CD4-positive, alpha-beta T cell treated with Interleukin-15 for 4 hours (primary cell): ENCODE data around the gene CAP2.
"Not testable (repeated sequence)": the region's sequence is repeated elsewhere in the genome, so short reads cannot be mapped to it uniquely, and the experiment has no call there.

Experiments used
- DNase-seq: peaks from one replicate; pipeline ENCODE4 v3.0.0-alpha.2; 2020; ENCODE audit warnings: low spot score

The CAP2 gene

DNA sequence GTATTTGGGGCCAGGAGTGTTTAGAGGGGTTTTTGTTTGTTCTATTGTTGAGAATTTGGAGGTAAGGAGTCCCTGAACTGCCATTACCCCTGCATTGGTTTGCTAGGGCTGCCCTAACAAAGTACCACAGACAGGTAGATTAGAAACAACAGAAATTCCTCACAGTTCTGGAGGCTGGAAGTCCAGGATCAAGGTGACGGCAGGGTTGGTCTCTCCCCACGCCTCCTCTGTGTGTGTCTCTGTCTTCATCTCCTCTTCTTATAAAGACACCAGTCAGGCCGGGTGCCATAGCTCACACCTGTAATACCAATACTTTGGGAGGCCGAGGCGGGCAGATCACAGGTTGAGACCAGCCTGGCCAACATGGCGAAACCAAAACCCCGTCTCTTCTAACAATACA lies 109.7 kb downstream of the CAP2 start:
- no peak for DNase-seq

DNA sequence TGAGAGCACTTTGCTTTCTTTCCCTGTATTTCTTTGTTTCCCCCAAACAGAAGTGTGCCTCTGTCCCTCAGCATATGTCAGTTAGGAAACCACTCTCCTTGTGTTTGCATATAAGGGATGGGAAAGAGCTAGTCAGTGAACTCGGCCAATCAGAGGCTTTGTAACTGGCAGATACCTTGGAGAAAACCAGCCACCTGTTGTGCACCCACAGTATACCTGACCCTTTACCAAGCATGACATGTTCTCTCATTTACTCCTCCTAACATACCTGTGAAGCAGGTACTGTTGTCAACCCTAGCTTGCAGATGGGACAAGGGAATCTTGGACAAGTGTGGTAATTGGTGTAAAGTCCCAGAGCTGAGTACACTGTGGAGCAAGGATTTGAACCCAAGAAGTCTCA lies 110.6 kb downstream of the CAP2 start:
- no peak for DNase-seq

DNA sequence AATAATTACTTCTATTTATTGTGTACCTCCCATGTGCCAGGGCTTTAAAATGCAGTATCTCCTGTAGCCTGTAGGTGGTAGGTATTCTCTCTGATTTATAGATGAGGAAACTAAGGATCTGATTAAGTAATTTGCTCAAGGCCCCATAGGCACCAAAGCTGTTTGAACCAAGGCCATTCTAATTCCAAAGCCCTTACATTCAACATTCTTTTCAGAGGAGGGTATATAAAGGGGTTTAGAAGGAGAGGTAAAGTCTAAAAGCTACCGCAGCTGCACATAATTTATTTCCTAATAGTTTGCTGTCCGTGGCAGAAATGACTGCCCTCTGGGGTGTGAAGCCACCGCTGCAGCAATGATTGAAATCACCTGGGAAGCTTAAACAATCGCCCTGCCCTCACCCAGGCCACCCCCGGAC lies 111.7 kb downstream of the CAP2 start:
- DNase-seq: no peak

DNA sequence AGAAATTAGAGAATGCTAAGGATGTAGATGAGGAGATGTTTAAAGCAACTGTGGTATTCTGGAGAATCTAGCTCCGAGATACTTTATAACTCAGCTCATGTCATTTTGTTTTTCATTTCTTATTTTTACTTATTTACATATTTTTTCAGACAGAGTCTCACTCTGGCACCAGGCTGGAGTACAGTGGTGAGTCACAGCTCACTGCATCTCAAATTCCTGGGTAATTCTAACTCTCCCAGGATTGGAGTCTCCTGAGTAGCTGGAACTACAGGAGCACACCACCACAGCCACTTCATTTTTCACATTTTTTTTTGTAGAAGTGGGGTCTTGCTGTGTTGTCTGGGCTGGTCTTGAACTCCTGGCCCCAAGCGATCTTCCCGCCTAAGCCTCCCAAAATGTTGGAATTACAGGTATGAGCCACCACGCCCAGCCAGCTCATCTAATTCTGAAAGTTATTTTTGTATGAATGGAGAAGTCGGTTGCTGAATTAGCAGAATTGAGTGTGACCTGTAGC lies 112.4 kb downstream of the CAP2 start:
- DNase-seq: no peak

DNA sequence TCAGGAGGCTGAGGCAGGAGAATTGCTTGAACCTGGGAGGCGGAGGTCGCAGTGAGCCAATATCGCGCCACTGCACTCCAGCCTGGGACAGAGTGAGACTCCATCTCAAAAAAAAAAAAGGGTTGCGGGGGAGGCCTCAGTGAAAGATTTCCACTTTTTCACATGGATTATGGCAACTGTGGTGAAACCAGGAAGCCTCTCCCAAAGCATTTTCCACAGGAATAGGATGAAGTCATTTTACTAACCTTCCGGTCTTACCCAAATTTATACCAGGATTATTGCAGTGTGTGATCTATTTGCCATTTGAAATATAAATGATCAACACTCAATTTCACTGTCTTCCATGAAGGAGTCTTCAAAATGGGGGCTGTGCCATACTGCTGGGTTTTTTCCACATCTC lies 113.1 kb downstream of the CAP2 start:
- DNase-seq: no peak

DNA sequence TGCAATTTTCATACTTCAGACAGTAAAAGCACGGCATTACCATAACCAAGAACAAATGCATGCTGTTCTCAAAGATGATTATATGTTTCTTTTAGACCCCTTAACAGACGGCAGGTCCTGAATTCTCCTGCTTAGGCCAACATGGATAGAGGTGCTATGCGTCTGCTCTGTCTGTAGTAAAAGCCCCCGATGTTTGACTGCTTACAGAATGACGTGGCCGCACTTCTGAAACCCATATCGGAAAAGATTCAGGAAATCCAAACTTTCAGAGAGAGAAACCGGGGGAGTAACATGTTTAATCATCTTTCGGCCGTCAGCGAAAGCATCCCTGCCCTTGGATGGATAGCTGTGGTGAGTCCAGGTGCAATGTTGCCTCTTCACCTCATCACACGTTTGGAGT lies 113.6 kb downstream of the CAP2 start:
- no peak for DNase-seq

DNA sequence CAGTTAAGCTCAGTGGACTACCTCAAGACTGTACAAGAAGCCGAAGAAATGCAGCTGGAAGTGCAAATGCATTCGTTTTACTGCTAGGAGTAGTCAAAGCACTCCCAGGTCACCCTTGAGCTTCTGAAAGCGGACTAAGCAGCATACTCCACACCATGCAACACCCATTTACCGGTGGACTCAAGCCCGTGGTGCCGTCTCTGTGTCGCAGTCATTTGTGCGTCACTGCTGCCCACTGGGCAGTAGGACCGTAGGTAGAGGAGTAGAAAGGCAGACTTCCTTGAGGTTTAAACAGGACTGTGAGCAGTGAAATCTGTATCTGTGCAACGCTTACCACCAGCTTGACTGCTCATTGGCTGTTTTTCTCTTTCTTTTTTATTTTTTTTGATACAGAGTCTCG lies 117.7 kb downstream of the CAP2 start:
- no peak for DNase-seq

DNA sequence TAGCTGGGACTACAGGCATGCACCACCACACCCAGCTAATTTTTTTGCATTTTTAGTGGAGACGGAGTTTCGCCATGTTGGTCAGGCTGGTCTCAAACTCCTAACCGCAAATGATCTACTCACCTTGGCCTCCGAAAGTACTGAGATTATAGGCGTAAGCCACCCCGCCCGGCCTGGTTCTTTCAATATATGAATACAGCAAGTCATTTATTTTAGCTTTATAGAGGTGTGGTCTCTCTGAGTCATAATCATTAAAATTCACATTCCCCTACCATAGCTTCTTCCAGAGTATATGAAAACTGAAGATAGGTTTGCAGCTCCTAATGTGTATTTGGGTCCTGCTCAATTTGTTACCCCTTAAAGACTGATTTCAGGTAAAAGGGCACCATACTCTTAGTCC lies 118.2 kb downstream of the CAP2 start:
- no peak for DNase-seq

DNA sequence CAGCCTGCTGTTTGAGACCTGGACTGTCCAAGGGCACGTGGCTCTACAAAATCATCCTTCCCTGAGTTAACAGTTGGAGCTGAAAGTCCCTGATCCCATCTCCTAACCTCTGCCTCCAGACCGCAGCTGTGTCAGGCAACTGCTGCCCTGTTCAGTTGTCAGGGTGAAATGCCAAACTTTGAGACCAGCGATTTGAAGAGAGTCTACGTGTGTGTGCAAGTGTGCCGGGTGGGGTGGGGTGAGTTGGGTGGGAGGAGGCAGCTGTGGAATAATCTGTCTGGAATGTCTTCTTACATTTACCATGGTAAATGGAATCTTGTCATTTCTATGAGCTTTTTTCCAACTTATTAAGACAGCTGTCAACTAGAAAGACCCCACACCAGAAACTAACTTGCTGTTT lies 125.7 kb downstream of the CAP2 start:
- no peak for DNase-seq

DNA sequence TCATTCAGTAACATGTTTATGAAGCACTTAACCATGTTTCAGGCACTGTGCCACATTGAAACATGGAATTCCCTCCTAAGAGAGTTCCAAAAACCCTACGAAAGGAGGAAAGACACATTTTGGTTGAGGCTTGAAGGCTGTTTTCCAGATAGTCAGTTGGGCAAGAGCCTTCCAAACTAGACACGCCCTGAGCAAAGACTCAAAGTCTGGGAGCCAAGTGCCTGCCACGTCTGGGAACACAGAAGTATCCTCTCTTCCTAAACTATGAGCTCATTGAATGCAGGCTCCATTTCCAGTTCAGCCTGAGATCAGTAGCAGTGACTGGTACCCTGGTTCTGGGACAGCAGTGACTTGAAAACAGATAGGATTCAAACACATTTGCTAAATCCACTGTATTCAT lies 132.2 kb downstream of the CAP2 start:
- no peak for DNase-seq

DNA sequence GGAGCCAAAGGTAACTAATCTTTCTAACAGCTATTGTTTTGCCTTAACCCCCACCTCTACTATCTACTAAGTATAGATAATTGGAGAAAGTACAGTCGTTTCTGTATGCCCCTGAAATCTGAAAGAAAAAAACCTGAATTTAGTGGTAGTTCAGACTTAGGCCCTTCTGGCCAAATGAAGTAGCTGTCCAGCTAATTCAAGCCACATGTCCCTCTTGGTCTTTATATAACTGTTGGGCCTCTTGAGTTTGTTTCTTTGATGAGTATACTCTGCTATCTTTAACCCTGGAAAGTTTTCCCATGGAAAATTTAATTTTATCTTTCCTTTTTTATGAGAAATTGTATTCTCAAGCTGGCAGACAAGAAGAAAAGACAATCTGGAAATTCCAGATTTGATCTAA lies 133.7 kb downstream of the CAP2 start:
- DNase-seq: no peak

DNA sequence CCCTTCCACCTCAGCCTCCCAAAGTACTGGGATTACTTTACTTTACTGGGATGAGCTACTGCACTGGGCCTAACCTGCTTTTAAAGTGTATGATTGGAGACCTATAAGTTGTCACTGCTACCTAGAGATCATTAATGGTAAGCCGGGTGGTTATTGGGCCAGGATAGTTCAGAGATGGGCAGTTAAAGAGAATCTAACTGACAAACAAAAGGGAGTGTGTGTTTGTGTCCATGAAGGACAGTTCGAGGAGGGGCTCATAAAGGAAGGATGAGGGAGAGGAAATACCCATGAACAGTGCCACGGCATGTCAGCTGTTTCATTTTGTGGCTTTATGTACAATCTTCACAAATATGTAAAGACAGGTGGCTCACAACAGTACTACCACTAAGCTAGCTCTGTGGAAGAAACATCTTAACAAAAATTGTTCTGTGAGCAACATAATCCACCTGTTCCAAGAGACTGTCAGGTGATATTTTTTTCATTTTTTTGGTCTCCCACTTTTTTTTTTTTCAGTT lies 137.0 kb downstream of the CAP2 start:
- no peak for DNase-seq

DNA sequence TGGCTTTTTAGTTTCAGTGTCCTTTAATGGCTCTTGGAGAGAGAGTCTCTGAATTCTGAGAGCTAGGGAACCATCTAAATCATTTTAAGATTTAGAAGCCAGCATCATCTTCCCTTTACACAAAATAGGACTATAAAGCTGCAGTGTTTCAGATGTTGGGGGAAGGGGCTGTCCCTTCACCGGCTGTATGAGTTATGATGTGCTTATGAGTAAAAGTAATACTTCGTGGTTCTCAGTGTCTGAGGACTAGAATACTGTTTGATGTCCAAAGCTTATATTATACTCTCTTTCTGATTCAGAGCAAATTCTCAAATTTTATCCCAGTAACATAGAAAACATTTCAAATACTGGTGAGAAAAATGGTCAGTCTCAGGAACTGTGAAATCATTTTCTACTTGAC lies 143.2 kb downstream of the CAP2 start:
- DNase-seq: no peak

DNA sequence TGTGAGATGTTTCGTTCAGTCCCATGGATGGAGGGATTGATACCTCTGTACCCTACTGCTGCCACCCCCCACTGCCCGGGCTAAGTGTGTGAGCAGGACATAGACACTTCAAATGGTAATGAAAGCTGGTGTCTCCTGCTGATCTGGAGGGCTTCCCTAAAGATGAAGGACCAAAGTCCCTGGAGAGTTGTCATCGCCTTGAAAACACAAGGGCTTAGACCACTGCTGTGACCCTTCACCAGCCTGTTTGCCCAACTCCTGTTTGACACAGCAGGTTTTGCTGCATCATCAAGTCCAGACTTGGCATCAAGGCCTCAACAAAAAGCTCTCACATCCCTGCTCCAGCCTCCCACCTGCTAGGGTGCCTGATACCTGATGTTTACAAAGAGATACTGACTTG lies 148.8 kb downstream of the CAP2 start:
- no peak for DNase-seq

DNA sequence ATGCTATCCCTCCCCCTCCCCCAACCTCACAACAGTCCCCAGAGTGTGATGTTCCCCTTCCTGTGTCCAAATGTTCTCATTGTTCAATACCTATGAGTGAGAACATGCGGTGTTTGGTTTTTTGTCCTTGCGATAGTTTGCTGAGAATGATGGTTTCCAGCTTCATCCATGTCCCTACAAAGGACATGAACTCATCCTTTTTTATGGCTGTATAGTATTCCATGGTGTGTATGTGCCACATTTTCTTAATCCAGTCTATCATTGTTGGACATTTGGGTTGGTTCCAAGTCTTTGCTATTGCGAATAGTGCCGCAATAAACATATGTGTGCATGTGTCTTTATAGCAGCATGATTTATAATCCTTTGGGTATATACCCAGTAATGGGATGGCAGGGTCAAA lies 152.3 kb downstream of the CAP2 start:
- DNase-seq: not testable (repeated sequence)

DNA sequence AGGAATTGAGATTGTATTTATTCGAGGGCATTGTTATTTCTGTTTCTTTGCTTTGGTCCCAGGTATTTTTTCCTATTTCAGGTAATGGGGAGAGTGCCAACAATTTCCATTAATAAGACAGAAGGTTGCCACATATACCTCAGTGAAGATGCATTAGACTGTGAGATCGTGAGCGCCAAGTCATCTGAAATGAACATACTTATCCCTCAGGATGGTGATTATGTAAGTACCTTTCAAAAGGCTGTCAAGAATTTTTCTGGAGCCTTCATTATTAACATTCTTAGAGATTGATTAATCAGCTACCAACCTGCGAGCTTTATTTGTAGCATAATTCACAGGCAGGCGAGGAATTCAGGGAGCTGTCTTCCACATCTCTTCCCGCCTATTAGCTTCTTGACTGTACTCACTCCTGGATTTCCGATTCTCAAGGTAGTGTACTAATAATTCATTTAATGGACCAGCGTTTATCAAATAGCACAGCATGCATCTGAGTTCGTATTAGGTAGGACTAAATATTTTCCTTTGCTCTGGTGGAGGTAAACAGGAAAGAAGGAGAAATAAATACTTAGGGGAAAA lies 158.1 kb downstream of the CAP2 start:
- no peak for DNase-seq

DNA sequence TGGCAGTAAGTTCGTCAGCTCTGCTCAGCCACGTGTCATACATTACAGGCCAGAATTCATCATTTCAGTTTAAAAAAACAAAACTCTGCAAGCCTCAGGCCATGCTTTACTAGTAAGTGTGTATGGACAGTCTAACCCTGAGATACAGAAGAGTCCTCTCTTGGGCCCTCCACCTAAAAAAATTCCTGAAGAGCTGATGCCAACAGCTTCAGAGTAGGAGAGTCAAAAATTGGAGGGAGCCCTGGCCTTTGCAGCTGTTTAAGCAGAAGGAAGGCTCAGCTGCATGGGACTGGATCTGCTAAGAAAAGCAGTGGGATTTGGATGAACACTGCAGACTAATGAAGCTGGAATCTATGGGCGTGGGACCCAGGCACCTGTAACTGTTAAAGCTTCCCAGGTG lies 159.5 kb downstream of the CAP2 start:
- DNase-seq: no peak

DNA sequence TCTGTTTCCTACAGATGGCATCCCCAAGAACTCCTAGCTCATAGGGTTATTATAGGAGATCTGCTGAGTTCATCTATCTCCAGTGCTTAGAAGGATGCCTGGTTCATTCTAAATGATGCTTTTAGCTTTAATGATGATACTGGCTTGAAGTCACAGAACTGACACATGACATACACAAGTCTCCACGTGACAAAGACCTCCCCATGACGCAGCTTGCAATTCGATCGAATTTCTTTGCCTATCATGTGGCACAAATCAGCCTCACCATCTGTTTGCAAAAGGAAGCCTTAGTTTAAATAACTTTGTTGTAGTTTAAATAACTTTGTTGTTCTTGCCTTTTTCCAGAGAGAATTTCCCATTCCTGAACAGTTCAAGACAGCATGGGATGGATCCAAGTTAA lies 162.6 kb downstream of the CAP2 start:
- DNase-seq: no peak

DNA sequence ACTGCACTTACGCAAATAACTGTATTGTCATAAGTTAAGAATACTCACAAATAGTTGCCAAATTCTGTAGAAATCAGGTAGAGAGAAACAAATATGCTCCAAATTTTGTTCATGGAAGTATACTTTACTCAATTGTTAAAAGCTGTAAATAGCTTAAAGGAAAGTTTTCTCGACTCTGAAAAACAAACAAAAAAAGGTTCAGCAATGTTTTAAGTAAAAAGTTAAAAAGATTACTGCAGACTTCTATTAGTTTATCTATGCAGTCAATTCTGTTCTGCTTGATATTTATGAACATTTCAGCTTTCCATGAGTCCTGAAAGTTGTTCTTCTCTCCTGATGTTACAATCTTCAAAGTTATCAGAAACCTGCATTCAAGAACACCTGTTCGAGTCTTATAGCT lies 169.2 kb downstream of the CAP2 start:
- DNase-seq: no peak

DNA sequence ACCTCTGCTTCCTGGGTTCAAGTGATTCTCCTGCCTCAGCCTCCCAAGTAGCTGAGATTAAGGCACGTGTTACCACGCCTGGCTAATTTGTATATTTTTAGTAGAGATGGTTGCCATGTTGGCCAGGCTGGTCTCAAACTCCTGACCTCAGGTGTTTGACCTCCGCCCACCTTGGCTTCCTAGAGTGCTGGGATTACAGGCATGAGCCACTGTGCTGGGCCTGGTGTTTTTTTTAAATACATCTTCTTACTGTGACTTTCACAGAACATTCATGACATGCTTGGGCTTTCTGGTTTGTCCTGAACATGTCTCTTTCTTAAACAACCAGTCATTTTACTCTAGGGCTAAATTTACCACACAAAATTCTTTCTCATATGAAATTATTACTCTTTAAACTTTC lies 172.0 kb downstream of the CAP2 start:
- DNase-seq: no peak

DNA sequence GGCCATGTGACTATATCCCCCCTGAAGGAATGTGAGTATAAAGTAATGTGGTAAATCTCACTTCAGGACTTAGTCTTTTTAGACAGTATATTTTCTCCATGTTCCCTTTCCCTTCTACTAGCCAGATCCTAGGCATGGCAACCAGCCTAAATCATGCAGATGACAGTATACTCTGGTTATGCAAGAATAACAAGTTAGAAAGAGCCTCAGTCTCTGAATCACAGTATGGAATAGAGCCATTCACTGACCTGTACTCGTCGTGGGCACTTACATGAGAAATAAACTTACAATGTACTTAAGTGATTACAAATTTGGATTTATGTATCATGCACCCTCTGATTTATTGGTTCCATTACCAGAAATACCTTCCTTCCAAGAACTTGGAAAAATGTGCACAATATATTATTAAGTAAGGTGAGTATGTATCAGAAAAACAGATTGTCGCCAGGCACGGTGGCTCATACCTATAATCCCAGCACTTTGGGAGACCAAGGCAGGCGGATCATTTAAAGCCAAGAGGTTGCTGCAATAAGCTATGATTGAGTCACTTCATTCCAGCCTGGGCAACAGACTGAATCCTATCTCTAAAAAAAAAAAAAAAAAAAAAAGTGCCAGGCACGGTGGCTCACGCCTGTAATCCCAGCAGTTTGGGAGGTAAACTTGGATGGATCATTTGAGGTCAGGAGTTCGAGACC lies 181.6 kb downstream of the CAP2 start:
- DNase-seq: no peak

DNA sequence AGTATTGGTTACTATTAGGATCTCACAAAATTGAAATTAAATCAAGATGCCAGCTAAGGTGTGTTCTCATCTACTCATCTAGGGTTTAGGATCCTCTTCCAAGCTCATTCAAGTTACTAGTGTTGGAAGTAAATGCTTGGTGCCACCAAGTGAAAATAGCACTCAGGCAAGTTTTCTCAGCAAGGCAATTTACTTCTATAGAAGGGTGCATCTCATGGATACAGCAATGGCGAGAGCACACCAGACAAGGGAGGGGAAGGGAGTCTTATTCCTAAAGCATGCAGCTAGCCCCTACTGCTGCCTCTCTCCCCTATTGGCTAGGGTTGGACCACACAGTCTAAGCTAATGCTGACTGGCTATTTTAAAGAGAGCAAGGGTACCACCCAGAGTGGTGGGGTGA lies 183.7 kb downstream of the CAP2 start:
- DNase-seq: no peak

DNA sequence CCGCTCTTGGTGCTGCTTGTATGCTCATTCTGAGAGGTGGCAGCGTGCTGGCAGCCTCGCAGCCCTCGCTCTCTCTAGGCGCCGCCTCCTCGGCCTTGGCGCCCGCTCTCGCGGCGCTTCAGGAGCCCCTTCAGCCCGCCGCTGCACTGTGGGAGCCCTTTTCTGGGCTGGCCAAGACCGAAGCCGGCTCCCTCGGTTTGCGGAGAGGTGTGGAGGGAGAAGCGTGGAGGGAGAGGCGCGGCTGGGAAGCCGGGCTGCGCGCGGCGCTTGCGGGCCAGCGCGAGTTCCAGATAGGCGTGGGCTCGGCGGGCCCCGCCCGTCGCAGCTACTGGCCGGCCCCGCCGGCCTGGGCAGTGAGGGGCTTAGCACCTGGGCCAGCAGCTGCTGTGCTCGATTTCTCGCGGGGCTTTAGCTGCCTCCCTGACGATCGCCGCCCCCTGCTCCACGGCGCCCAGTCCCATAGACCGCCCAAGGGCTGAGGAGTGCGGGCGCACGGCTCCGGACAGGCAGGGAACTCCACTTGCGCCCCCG lies 187.2 kb downstream of the CAP2 start:
- DNase-seq: no peak

DNA sequence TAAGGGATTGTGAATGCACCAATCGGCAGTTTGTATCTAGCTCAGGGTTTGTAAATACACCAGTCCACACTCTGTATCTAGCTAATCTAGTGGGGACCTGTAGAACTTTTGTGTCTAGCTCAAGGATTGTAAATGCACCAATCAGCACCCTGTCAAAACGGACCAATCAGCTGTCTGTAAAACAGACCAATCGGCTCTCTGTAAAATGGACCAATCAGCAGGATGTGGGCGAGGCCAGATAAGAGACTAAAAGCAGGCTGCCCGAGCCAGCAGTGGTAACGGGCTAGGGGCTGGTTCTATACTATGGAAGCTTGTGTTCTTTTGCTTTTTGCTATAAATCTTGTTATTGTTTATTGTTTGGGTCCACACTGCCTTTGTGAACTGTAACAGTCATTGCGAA lies 187.9 kb downstream of the CAP2 start:
- DNase-seq: not testable (repeated sequence)
